ENCODE data around the gene BEST2.

DNA sequence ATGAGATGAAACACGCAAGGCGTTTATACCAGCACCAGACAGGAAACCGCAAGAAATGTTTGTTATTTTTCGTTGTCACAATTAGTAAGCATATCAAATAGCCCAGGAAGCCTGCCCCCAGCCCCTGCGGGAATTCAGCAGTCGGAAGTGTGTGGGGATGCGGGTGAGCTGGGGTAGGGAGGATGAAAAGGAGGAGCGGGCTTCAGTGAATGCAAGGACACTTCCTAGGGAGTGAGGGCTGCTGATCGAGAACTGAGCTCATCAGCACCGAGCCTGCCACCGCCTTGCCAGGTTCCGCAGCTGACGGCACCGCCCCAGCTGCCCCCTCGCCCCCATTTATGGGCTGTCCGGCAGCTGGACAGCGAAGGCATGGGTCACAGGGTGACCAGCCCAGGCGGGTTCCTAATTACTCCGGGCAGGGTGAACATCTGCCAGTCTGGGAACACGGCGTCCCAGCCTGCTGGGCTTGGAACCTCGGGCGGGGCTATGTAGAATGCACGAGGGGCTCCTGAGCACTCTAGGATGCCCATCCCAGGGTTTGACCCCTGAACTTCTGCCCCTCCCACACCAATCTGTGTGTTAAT is 1.6 kb upstream of the BEST2 start:
- TF ChIP-seq POLR2AphosphoS5 (IDR thresholded peaks at IDR 0.05): no peak
- TF ChIP-seq, protein P1, sequence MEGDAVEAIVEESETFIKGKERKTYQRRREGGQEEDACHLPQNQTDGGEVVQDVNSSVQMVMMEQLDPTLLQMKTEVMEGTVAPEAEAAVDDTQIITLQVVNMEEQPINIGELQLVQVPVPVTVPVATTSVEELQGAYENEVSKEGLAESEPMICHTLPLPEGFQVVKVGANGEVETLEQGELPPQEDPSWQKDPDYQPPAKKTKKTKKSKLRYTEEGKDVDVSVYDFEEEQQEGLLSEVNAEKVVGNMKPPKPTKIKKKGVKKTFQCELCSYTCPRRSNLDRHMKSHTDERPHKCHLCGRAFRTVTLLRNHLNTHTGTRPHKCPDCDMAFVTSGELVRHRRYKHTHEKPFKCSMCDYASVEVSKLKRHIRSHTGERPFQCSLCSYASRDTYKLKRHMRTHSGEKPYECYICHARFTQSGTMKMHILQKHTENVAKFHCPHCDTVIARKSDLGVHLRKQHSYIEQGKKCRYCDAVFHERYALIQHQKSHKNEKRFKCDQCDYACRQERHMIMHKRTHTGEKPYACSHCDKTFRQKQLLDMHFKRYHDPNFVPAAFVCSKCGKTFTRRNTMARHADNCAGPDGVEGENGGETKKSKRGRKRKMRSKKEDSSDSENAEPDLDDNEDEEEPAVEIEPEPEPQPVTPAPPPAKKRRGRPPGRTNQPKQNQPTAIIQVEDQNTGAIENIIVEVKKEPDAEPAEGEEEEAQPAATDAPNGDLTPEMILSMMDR (IDR thresholded peaks at IDR 0.05): no peak
